ENCODE results near the gene GLRX. TPM values are rescaled to one million over a fixed set of nuclear protein-coding genes. Genes with fewer than 3 reads are reported as not detected.

The GLRX gene
- total and polyA plus RNA-seq, 8 donors: 1.7 to 20.9 (median 6.6) TPM

DNA sequence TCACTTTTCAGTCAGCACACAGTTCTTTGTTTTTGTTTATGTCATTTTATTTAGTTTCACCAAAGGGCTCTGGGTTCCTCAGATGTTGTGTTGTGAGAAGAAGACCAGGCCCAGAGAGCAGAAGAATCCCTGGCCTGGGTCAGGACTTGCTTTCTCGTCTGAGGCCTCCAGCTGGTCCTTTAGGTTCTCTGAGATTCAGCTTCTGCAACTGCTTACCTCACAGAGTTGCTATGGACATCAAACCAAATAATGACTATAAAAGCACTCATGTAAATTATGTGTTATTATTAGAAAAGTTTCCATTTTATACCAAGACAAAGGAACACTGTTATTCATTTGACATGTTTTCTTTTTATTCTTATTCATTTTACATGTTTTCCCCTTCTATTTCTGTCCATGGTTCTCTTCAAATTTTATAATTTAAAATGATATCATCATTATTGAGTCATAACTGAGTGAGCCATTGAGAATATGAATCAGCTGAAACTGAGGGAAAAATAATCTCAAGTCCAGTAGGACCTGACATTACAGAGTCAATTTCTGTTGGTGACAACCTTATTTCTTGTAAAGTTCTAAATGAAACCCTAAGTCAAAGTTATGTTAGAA, 44.0 kb upstream of the GLRX start:
- Histone ChIP-seq H3K4me3 (no peak overlapping the region), H3K9me3 (no peaks in the 10 kb centered on the region), H3K36me3 (no peaks in the 10 kb centered on the region), H3K27ac (no peak overlapping the region), H3K27me3 (no peaks in the 10 kb centered on the region), H3K4me1 (peaks cover 9 to 23% (median 15%) of the 10 kb centered on the region in 3 donors)
- intact Hi-C loops (cut with DNase I): loop anchor here in 2 of 3 donors (10.0 kb wide), 1 partner anchor 468 kb away; no protein-coding TSS in a partner anchor
- WGBS, 2 donors: 81 to 83% methylated on average over 1 of the region's 1 CpG
- TF ChIP-seq, protein P1, sequence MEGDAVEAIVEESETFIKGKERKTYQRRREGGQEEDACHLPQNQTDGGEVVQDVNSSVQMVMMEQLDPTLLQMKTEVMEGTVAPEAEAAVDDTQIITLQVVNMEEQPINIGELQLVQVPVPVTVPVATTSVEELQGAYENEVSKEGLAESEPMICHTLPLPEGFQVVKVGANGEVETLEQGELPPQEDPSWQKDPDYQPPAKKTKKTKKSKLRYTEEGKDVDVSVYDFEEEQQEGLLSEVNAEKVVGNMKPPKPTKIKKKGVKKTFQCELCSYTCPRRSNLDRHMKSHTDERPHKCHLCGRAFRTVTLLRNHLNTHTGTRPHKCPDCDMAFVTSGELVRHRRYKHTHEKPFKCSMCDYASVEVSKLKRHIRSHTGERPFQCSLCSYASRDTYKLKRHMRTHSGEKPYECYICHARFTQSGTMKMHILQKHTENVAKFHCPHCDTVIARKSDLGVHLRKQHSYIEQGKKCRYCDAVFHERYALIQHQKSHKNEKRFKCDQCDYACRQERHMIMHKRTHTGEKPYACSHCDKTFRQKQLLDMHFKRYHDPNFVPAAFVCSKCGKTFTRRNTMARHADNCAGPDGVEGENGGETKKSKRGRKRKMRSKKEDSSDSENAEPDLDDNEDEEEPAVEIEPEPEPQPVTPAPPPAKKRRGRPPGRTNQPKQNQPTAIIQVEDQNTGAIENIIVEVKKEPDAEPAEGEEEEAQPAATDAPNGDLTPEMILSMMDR (IDR thresholded peaks at IDR 0.05): no peak
- DNase-seq (no peak), FAIRE-seq (no peak), ATAC-seq (no peak)

DNA sequence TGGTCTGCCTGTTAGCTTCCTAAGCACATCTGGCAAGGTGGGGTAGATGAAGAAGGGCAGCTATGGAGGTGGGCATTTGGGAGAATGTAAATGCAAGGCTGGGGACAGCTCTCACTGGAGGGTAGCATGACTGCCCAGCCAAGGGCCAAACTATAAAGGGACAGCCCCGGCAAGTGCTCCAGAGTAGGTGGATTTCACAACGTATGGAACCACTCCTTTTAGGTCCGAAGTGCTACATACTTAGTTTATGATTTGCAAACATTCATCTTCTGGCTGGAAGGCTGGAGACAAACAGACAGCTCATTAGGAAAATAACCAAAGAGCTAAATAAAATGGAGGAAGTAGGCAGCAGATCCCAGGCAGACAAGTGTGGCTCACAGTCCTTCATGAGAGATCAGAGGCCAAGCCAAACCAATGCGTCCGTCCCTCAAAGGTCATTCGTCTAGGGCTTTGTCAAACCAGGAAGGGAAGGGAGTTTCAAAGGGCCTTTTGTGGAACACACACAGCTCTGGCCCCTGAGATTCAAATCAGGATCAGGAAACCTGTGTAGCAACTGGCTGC, 42.5 kb upstream of the GLRX start:
- no peak for FAIRE-seq
- TF ChIP-seq, protein P1 (IDR thresholded peaks at IDR 0.05): no peak
- 73 to 75% methylated on average over 6 of the region's 6 CpGs for WGBS, 2 donors
- intact Hi-C loops (cut with DNase I): loop anchor here in 2 of 3 donors (10.0 kb wide), 1 partner anchor 470 kb away; no protein-coding TSS in a partner anchor
- H3K36me3 ChIP-seq: no peaks in the 10 kb centered on the region
- H3K9me3 ChIP-seq: no peaks in the 10 kb centered on the region
- H3K4me1 ChIP-seq: peaks cover 9 to 31% (median 15%) of the 10 kb centered on the region in 3 donors
- ATAC-seq: no peak
- no peaks in the 10 kb centered on the region for H3K27me3 ChIP-seq
- no peak overlapping the region for H3K4me3 ChIP-seq
- H3K27ac ChIP-seq: peak overlapping the region in 1 of 4 donors; percentile 3
- no peak for DNase-seq

DNA sequence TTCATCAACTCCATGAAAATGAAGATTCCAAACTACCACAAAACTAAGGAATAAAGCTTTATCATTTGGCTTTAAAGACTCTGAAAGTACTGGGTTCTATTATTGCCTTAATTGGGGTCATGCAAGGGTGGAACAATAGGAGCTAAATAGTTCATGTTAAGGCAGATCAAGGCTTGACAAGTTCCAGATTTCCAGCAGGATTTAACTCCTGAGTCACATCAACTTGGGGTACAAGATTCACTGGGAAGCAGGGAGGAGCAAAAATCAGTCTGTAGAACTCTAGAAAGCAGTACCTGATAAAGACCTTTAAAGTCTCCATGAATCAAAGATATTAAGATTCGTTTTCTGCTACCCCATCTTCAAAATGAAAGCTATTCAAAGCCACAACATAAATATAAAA, 41.9 kb upstream of the GLRX start:
- Histone ChIP-seq H3K9me3 (no peaks in the 10 kb centered on the region), H3K4me1 (peaks cover 9 to 32% (median 15%) of the 10 kb centered on the region in 3 donors), H3K36me3 (no peaks in the 10 kb centered on the region), H3K27ac (no peak overlapping the region), H3K4me3 (no peak overlapping the region), H3K27me3 (no peaks in the 10 kb centered on the region)
- no peak for ATAC-seq
- WGBS, 2 donors: 80 to 93% methylated on average over 1 of the region's 1 CpG
- intact Hi-C loops (cut with DNase I): loop anchor here in 2 of 3 donors (10.0 kb wide), 1 partner anchor 470 kb away; no protein-coding TSS in a partner anchor
- no peak for DNase-seq
- TF ChIP-seq, protein P1 (IDR thresholded peaks at IDR 0.05): no peak
- FAIRE-seq: no peak

DNA sequence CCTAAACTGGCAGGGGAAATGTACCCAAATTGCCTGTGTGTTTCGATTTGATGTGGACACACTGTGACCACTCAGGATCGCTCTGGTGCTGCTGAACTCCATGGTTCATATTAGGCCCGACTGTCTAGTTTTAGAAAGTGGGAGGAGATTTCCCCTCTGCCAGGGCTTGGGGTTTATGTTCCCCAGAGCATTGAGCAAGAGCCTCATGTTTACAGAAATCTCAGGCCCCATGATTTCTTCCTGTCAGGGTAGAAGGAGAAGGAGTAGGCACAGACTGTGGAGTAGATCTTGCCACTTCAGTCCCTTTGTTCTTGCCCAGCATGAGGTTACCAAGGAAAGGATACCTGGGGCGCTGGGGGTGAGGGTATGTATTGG, 40.8 kb upstream of the GLRX start:
- H3K9me3 ChIP-seq: no peaks in the 10 kb centered on the region
- H3K4me3 ChIP-seq: no peak overlapping the region
- H3K27me3 ChIP-seq: no peaks in the 10 kb centered on the region
- H3K27ac ChIP-seq: peak overlapping the region in 2 of 4 donors; percentile 46 to 81
- no peaks in the 10 kb centered on the region for H3K36me3 ChIP-seq
- H3K4me1 ChIP-seq: peaks cover 14 to 39% (median 15%) of the 10 kb centered on the region in 3 donors
- intact Hi-C loops (cut with DNase I): loop anchor here in 2 of 3 donors (10.0 kb wide), 1 partner anchor 471 kb away; no protein-coding TSS in a partner anchor
- 55 to 65% methylated on average over 4 of the region's 4 CpGs for WGBS, 2 donors
- TF ChIP-seq, protein P1 (IDR thresholded peaks at IDR 0.05): no peak
- DNase-seq (peak in 1 of 6 donors; percentile 53), ATAC-seq (peak in 3 of 4 donors; percentile 8 to 16 (median 11)), FAIRE-seq (no peak)

Data from pancreas (tissue), 10 donors.